ENCODE results near the gene PRMT7.

GRCh38 chr16:68371276-68371651 lies 60.4 kb downstream of the PRMT7 start:
- TF ChIP-seq CTCF (IDR thresholded peaks at IDR 0.05; ENCODE audit: insufficient read depth, low read length, poor library complexity, severe bottlenecking): no peak
- TF ChIP-seq EZH2phosphoT487 (conservative IDR thresholded peaks at IDR 0.05; ENCODE audit: low read length): no peak
